ENCODE data around the gene SRRM5.
A peak's percentile ranks its signal among the peaks of the same experiment; 100 is the strongest.

SRRM5 gene

DNA sequence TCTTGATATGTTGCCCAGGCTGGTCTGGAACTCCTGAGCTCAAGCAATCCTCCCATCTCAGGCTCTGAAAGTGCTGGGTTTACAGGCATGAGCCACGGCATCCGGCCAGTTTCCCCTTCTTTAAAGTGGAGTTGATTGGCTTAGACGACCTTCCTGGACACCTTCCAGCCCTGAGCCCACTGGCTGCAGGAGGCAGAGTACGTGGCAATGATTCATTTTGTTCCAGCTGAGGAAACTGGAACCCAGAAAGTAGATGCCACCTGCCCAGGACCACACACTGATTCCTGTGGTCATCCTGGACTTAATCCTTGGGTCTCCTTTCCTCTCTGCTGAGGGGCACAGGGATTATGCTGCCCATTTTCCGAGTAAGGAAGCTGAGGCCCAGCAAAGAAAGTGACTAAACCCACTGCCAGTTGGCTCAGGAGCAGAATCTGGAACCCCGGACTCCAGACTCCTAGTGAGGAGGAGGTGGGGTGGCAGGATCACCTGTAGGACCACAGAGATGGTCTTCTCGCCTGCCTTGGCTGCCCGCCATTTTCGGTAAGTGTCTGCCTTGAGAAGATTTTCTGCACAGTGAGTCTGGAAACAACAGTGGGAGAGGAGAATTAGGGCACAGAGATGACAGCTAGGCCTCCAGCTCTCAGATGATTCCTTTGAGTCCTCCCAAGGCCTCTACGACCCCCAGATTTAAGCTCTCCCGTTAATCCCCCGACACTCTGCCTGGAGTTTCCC, 37.3 kb upstream of the SRRM5 start:
- no peaks in the 10 kb centered on the region for H3K27me3 ChIP-seq (ENCODE audit: control insufficient read depth in 3 of 3, insufficient read depth in 3 of 3, low read depth in 1 of 3, low read length in 3 of 3)
- peak overlapping the region; percentile 28 for H2BK15ac ChIP-seq (ENCODE audit: low read length)
- H2BK120ac ChIP-seq (ENCODE audit: low read depth, low read length) = no peak overlapping the region
- peak overlapping the region; percentile 75 for H3K4me2 ChIP-seq (ENCODE audit: insufficient read depth, low read length, poor library complexity, severe bottlenecking)
- H2BK12ac ChIP-seq (ENCODE audit: low read length) = no peak overlapping the region
- H2BK5ac ChIP-seq (ENCODE audit: low read length) = peak overlapping the region; percentile 84
- H3K79me1 ChIP-seq (ENCODE audit: low read depth, low read length) = peaks cover 4% of the 10 kb centered on the region
- H3K4me3 ChIP-seq (ENCODE audit: low read length in 2 of 2) = peak overlapping the region; percentile 82 to 93
- peaks cover 8 to 10% of the 10 kb centered on the region in 2 donors for H3K4me1 ChIP-seq (ENCODE audit: control insufficient read depth in 2 of 2, insufficient read depth in 1 of 2, low read depth in 1 of 2, low read length in 2 of 2)
- no peak overlapping the region for H4K91ac ChIP-seq (ENCODE audit: low read depth, low read length, poor library complexity)
- no peak overlapping the region for H4K8ac ChIP-seq (ENCODE audit: low read depth, low read length)
- peak overlapping the region; percentile 80 for H2AK5ac ChIP-seq (ENCODE audit: low read depth, low read length)
- H3K23ac ChIP-seq (ENCODE audit: low read depth, low read length, poor library complexity) = no peak overlapping the region
- no peak overlapping the region for H3K14ac ChIP-seq (ENCODE audit: low read length)
- DNase-seq (ENCODE audit: low spot score) = no peak
- peaks cover 6 to 42% of the 10 kb centered on the region in 2 donors for H3K36me3 ChIP-seq (replicated peaks in 1 of 2; ENCODE audit: control insufficient read depth in 2 of 2, insufficient read depth in 2 of 2, low read length in 2 of 2)
- WGBS, 2 donors (ENCODE audit: extremely low coverage in 2 of 2, insufficient read length in 2 of 2, insufficient replicate concordance in 1 of 2) = no CpG with 5 or more reads among the region's 12 CpGs
- peak overlapping the region; percentile 82 for H2AFZ ChIP-seq (ENCODE audit: low read length)
- no peaks in the 10 kb centered on the region for H3K9me3 ChIP-seq (replicated peaks in 1 of 2; ENCODE audit: control insufficient read depth in 2 of 2, insufficient read depth in 1 of 2, low read depth in 1 of 2, low read length in 2 of 2)
- H3K27ac ChIP-seq (replicated peaks; ENCODE audit: low read length) = no peak overlapping the region
- H3K18ac ChIP-seq (ENCODE audit: low read length) = no peak overlapping the region
- H3K4ac ChIP-seq (ENCODE audit: low read length) = no peak overlapping the region
- H3K9ac ChIP-seq (ENCODE audit: low read depth, low read length, poor library complexity) = peak overlapping the region; percentile 73

DNA sequence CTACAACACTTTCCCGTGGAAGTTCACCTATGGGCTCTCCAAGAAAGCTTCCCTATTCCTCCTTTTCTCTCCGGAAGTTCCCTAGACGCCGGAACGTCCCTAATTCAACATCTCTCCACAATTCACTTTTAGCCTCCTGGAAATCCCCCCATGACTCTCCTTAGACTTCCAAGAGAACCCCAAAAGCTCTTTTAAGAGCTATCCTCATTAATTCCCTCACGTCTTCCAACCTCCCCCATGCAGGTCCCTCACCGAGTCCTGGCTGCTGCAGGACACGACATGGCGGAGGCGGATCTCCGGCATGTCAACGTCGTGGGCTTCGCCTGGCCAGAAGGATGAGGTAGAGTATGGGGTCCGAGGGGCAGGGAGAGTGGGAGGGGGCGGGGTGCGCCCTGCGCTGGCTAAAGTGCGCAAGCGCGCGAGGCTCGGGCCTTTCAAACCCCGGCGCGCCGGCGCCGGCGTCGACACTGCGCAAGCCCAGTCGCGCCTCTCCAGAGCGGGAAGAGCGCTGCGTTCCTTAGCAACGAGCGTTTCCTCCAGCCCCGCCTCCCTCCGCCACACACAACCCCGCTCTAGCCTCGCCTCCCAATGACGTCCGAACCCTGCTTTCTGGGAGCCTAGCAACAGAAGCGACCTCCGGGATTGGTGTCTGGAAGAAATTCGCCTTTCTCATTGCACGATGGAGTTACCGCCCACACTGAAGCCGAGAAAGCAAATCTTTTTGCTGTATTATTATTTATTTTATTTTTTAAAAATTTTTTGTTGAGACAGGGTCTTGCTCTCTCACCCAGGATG, 36.5 kb upstream of the SRRM5 start, which contains the start of the genes PINLYP and XRCC1:
PINLYP (plus strand) TSS at position 646 of the 795 bp plus-strand sequence. CDS start 1,391 bp downstream, outside the sequence.
XRCC1 (minus strand) TSS at position 372 of the 795 bp plus-strand sequence; CDS start at position 303, 69 bp downstream.
- Histone ChIP-seq H3K4me2 (ENCODE audit: insufficient read depth, low read length, poor library complexity, severe bottlenecking) (peak within 1 kb of the TSS; percentile 75), H3K27ac (replicated peaks; ENCODE audit: low read length) (peak within 1 kb of the TSS; percentile 70), H2AFZ (ENCODE audit: low read length) (peak within 1 kb of the TSS; percentile 87), H3K36me3 (replicated peaks in 1 of 2; ENCODE audit: control insufficient read depth in 2 of 2, insufficient read depth in 2 of 2, low read length in 2 of 2) (peaks cover 4 to 36% of the 10 kb centered on the region in 2 donors), H2BK15ac (ENCODE audit: low read length) (peak within 1 kb of the TSS; percentile 87), H3K4me3 (ENCODE audit: low read length in 2 of 2) (peak within 1 kb of the TSS; percentile 82 to 93), H3K9ac (ENCODE audit: low read depth, low read length, poor library complexity) (peak within 1 kb of the TSS; percentile 96), H4K8ac (ENCODE audit: low read depth, low read length) (peak within 1 kb of the TSS; percentile 96), H3K23ac (ENCODE audit: low read depth, low read length, poor library complexity) (peak within 1 kb of the TSS; percentile 50), H3K14ac (ENCODE audit: low read length) (no peak within 1 kb of the TSS), H2BK5ac (ENCODE audit: low read length) (peak within 1 kb of the TSS; percentile 93), H3K4ac (ENCODE audit: low read length) (peak within 1 kb of the TSS; percentile 90), H4K91ac (ENCODE audit: low read depth, low read length, poor library complexity) (peak within 1 kb of the TSS; percentile 57), H2BK12ac (ENCODE audit: low read length) (no peak within 1 kb of the TSS), H3K18ac (ENCODE audit: low read length) (peak within 1 kb of the TSS; percentile 61), H2BK120ac (ENCODE audit: low read depth, low read length) (peak within 1 kb of the TSS; percentile 30), H3K4me1 (ENCODE audit: control insufficient read depth in 2 of 2, insufficient read depth in 1 of 2, low read depth in 1 of 2, low read length in 2 of 2) (peaks cover 8 to 12% of the 10 kb centered on the region in 2 donors), H3K9me3 (replicated peaks in 1 of 2; ENCODE audit: control insufficient read depth in 2 of 2, insufficient read depth in 1 of 2, low read depth in 1 of 2, low read length in 2 of 2) (no peaks in the 10 kb centered on the region), H3K27me3 (ENCODE audit: control insufficient read depth in 3 of 3, insufficient read depth in 3 of 3, low read depth in 1 of 3, low read length in 3 of 3) (no peaks in the 10 kb centered on the region), H3K79me1 (ENCODE audit: low read depth, low read length) (peaks cover 4% of the 10 kb centered on the region), H2AK5ac (ENCODE audit: low read depth, low read length) (peak within 1 kb of the TSS; percentile 85)
- WGBS, 2 donors (ENCODE audit: extremely low coverage in 2 of 2, insufficient read length in 2 of 2, insufficient replicate concordance in 1 of 2) = no CpG with 5 or more reads among the region's 51 CpGs
- DNase-seq (ENCODE audit: low spot score) = peak; percentile 97

DNA sequence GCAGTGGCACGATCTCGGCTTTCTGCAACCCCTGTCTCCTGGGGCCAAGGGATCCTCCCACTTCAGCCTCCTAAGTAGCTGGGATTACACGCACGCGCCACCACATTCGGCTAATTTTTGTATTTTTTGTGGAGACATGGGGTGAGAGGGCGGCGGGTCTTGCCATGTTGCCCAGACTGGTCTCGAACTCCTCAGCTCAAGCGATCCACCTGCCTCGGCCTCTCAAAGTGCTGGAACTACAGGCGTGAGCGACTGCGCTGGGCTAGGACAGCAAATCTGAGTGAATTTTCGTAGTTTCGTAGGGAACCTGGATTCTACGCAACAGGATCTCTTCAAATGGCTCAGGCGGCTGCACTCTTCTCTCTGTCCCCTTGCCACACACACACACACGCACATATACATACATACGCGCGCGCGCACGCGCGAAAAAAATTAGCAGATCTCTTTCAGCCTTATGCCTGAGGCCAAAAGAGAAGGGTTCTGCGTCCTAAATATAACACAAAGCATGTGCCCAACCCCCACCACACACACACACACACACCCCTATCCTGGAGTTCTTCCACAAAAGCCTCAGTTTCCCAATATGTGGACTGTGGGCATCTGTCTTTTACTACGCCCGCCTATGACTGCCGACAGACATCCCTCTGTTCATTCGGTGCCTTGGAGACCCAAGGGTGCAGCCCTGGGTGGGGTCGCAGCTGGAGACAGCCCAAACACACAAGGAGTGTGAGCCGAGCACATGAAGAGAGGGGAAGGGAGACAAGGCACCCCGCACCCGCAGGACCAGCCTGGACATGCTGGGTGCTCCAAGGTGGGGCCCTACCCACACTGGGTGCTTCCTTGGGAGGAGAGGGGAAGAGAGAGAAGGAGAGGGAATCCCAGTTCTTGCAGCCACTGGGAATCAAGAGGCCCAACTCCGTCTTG, 35.7 kb upstream of the SRRM5 start:
- H3K79me1 ChIP-seq (ENCODE audit: low read depth, low read length) = peaks cover 4% of the 10 kb centered on the region
- peak overlapping the region; percentile 87 for H2AFZ ChIP-seq (ENCODE audit: low read length)
- peak overlapping the region; percentile 70 for H3K27ac ChIP-seq (replicated peaks; ENCODE audit: low read length)
- peak overlapping the region; percentile 93 for H2BK5ac ChIP-seq (ENCODE audit: low read length)
- peak overlapping the region; percentile 30 for H2BK120ac ChIP-seq (ENCODE audit: low read depth, low read length)
- H4K91ac ChIP-seq (ENCODE audit: low read depth, low read length, poor library complexity) = peak overlapping the region; percentile 57
- peak overlapping the region; percentile 90 for H3K4ac ChIP-seq (ENCODE audit: low read length)
- 100% methylated on average over 9 of the region's 37 CpGs; no CpG with 5 or more reads in 1 of the 2 donors for WGBS, 2 donors (ENCODE audit: extremely low coverage in 2 of 2, insufficient read length in 2 of 2, insufficient replicate concordance in 1 of 2)
- H3K4me3 ChIP-seq (ENCODE audit: low read length in 2 of 2) = peak overlapping the region in 1 of 2 donors; percentile 30
- no peak overlapping the region for H3K23ac ChIP-seq (ENCODE audit: low read depth, low read length, poor library complexity)
- H2BK12ac ChIP-seq (ENCODE audit: low read length) = no peak overlapping the region
- peaks cover 4 to 29% of the 10 kb centered on the region in 2 donors for H3K36me3 ChIP-seq (replicated peaks in 1 of 2; ENCODE audit: control insufficient read depth in 2 of 2, insufficient read depth in 2 of 2, low read length in 2 of 2)
- peak overlapping the region; percentile 85 for H2AK5ac ChIP-seq (ENCODE audit: low read depth, low read length)
- H3K4me2 ChIP-seq (ENCODE audit: insufficient read depth, low read length, poor library complexity, severe bottlenecking) = peak overlapping the region; percentile 43
- no peaks in the 10 kb centered on the region for H3K27me3 ChIP-seq (ENCODE audit: control insufficient read depth in 3 of 3, insufficient read depth in 3 of 3, low read depth in 1 of 3, low read length in 3 of 3)
- DNase-seq (ENCODE audit: low spot score) = no peak
- H3K9ac ChIP-seq (ENCODE audit: low read depth, low read length, poor library complexity) = peak overlapping the region; percentile 73
- H4K8ac ChIP-seq (ENCODE audit: low read depth, low read length) = peak overlapping the region; percentile 96
- H3K14ac ChIP-seq (ENCODE audit: low read length) = no peak overlapping the region
- H3K9me3 ChIP-seq (replicated peaks in 1 of 2; ENCODE audit: control insufficient read depth in 2 of 2, insufficient read depth in 1 of 2, low read depth in 1 of 2, low read length in 2 of 2) = no peaks in the 10 kb centered on the region
- peak overlapping the region; percentile 61 for H3K18ac ChIP-seq (ENCODE audit: low read length)
- peaks cover 8 to 15% of the 10 kb centered on the region in 2 donors for H3K4me1 ChIP-seq (ENCODE audit: control insufficient read depth in 2 of 2, insufficient read depth in 1 of 2, low read depth in 1 of 2, low read length in 2 of 2)
- peak overlapping the region; percentile 87 for H2BK15ac ChIP-seq (ENCODE audit: low read length)

All from neuronal stem cell (in vitro differentiated cells).